Measurements from ENCODE around the gene CCDC78. TPM values are rescaled to one million over a fixed set of nuclear protein-coding genes. Genes with fewer than 3 reads are reported as not detected.
A peak's percentile ranks its signal among the peaks of the same experiment; 100 is the strongest.
"Not testable (repeated sequence)": the region's sequence is repeated elsewhere in the genome, so short reads cannot be mapped to it uniquely, and the experiment has no call there.

Gene CCDC78
- total RNA-seq, 1 experiment from 2014 or later = 0.59 TPM

- Histone ChIP-seq H3K4me3 (peak overlapping the region; percentile 99), H3K27me3 (peaks cover 2% of the 10 kb centered on the region; the same call in 1 of the 2 replicates), H3K36me3 (peaks cover 4% of the 10 kb centered on the region; the same call in 1 of the 2 replicates), H3K9me3 (no peaks in the 10 kb centered on the region)
- no peak for DNase-seq
These were observed 4.3 kb downstream of the CCDC78 start for GRCh38 chr16:721765-722540.

DNA sequence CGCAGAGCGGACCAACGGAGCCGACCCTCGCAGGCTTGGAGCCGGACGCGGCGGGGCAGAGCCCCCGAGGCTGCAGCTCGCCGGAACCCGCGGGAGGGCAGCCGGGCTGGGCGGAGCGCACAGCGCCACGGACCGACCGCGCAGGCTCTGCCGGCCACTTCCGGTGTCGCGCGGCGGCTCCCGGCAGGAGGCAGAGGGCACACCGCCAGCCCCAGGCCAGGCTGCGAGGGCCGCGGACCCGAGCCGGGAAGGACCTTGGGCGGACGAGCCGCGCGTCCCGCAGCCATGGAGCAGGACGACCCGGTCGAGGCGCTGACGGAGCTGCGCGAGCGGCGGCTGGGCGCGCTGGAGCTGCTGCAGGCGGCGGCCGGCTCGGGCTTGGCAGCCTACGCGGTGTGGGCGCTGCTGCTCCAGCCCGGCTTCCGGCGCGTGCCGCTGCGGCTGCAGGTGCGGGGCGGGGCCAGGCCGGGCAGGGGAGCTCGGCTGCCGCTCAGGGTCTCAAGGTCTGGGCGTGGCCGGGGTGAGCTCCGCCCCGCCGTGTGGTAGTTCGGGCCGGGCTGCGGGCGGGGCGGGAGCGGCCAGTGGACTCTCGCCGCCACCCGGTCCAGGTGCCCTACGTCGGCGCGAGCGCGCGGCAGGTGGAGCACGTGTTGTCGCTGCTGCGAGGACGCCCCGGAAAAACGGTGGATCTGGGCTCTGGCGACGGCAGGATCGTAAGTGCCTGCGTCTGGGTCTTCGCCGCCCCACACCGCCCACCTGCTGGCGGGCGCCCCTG, 5.1 kb downstream of the CCDC78 start, which contains the start of gene ANTKMT:
ANTKMT (plus strand) TSS at position 157 of the 775 bp plus-strand sequence; CDS start at position 286, 129 bp downstream.
- peaks cover 4% of the 10 kb centered on the region; the same call in 1 of the 2 replicates for H3K36me3 ChIP-seq
- H3K9me3 ChIP-seq = no peaks in the 10 kb centered on the region
- peak within 1 kb of the TSS; percentile 99 for H3K4me3 ChIP-seq
- DNase-seq = peak; percentile 84
- no peaks in the 10 kb centered on the region; the same call in 1 of the 2 replicates for H3K27me3 ChIP-seq

GRCh38 chr16:720447-720989, 5.7 kb downstream of the CCDC78 start:
- Histone ChIP-seq H3K9me3 (no peaks in the 10 kb centered on the region), H3K4me3 (peak overlapping the region; percentile 99), H3K36me3 (peaks cover 4% of the 10 kb centered on the region; the same call in 1 of the 2 replicates), H3K27me3 (no peaks in the 10 kb centered on the region)
- peak; percentile 72 for DNase-seq

- peak; percentile 43 for DNase-seq
- peak overlapping the region; percentile 99 for H3K4me3 ChIP-seq
- no peaks in the 10 kb centered on the region for H3K27me3 ChIP-seq
- no peaks in the 10 kb centered on the region for H3K9me3 ChIP-seq
- H3K36me3 ChIP-seq = peaks cover 4% of the 10 kb centered on the region; the same call in 1 of the 2 replicates
These were observed 6.3 kb downstream of the CCDC78 start for GRCh38 chr16:719815-720446.

- no peaks in the 10 kb centered on the region for H3K9me3 ChIP-seq
- no peaks in the 10 kb centered on the region for H3K27me3 ChIP-seq
- no peak for DNase-seq
- no peak overlapping the region for H3K4me3 ChIP-seq
- peaks cover 4% of the 10 kb centered on the region; the same call in 1 of the 2 replicates for H3K36me3 ChIP-seq
These were observed 7.3 kb downstream of the CCDC78 start for GRCh38 chr16:718922-719321.

DNA sequence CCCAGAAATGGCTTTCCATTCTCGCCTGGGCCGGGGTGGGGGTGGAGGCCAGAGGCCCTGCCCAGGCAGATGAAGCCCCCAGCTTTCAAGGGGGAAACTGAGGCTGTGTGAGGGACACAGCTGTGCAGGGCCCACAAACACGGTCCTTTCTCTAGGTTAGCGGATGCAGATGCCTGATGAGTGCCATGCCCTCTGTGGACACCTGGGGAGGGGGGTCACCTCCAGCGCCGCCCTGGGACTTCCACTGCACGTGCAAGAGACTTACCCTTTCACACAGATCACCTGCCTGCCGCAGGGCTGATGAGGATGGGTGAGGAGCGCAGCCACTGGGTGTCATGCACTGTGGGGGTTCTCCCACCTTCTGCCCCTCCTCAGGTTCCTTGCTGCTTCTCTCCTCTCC, 7.9 kb downstream of the CCDC78 start:
- no peak for DNase-seq
- no peak overlapping the region for H3K4me3 ChIP-seq
- H3K36me3 ChIP-seq = peaks cover 4% of the 10 kb centered on the region; the same call in 1 of the 2 replicates
- no peaks in the 10 kb centered on the region for H3K27me3 ChIP-seq
- H3K9me3 ChIP-seq = no peaks in the 10 kb centered on the region

DNA sequence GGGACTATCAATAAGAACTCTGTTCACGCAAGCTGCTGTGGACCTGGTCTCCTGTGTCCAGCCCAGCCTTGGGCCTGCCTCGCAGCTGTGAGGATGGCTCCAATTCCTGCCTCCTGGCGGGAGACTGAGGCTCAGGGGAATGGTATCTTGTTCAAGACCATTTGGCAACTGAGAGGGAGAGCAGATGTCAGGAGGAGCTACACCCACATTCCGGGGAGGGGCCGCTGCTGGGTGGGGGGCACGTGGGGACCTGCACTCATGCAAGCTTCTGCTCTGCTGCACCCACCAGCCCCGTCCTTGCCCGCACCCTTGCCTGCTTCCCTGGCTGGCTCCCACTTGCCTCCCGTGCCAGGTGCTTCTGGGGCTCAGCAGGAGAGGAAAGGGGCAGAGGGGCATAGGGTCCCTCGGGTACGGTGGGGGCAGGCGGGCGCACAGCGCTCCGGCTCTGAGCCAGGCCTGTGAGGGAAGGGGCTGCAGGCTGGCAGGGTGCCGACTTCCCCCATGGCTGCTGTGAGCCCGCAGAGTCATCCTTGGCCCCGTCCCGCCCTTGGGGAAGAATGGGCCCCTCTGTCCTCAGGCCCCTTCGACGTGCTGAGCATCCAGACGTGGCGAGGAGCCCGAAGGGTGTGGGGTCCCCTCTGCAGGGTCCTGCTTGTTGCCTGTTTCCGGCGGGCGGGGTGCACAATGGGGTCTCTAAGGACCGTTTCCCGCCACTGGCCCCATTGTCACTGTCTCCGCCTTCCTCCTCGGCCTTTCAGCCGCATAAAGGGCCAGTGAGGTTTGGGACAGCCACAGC, 8.6 kb downstream of the CCDC78 start:
- DNase-seq = no peak
- H3K9me3 ChIP-seq = no peaks in the 10 kb centered on the region
- H3K36me3 ChIP-seq = peaks cover under 1% of the 10 kb centered on the region; the same call in 1 of the 2 replicates
- H3K4me3 ChIP-seq = no peak overlapping the region
- no peaks in the 10 kb centered on the region for H3K27me3 ChIP-seq

GRCh38 chr16:716768-717325, 9.4 kb downstream of the CCDC78 start:
- no peak for DNase-seq
- H3K9me3 ChIP-seq = no peaks in the 10 kb centered on the region
- H3K4me3 ChIP-seq = no peak overlapping the region
- no peaks in the 10 kb centered on the region; the same call in 1 of the 2 replicates for H3K36me3 ChIP-seq
- no peaks in the 10 kb centered on the region for H3K27me3 ChIP-seq

DNA sequence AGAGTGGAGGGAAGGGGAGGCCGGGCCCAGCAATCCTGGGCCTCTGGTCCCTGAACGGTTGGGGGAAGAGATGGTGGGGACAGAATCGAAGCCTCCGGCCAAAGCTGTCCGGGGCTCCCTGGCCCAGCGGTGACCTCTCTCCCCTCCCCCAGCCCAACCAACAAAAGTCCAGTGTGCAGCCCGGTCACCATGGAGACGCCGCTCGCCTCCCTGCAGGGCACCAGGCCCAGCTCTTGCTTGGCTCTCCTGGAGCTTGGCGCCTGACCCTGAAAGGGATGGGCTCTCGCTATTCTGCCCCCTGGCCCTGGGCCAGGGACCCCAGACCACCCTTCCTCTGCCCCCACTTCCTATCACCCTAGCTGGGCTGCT, 10.1 kb downstream of the CCDC78 start:
- Histone ChIP-seq H3K9me3 (no peaks in the 10 kb centered on the region), H3K36me3 (no peaks in the 10 kb centered on the region), H3K27me3 (peaks cover 3% of the 10 kb centered on the region), H3K4me3 (peak overlapping the region; percentile 19)
- DNase-seq = peak; percentile 55

DNA sequence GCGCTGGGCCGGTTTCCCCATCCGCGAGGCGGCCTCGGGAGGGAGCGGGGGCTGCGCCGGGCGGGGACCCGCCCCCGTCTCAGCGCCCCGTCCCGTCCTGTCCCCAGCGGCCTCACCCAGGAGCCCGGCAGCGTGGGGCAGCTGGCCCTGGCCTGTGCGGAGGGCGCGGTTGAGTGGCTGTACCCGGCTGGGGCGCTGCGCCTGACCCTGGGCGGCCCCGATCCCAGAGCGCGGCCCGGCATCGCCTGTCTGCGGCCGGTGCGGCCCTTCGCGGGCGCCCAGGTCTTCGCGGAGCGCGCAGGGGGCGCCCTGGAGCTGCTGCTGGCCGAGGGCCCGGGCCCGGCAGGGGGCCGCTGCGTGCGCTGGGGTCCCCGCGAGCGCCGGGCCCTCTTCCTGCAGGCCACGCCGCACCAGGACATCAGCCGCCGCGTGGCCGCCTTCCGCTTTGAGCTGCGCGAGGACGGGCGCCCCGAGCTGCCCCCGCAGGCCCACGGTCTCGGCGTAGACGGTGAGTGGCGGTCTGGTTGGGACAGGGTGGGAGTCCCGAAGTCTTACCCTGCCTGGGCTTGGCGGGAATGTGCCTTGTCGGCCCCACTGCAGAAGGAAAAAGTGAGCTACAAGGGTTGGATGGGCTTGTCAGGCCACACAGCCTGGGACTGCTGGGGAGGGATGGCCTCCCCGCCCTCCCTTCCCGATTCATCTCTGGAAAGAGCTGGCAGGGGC, 10.6 kb downstream of the CCDC78 start:
- peaks cover 7% of the 10 kb centered on the region for H3K27me3 ChIP-seq
- peak overlapping the region; percentile 48 for H3K4me3 ChIP-seq
- H3K9me3 ChIP-seq = no peaks in the 10 kb centered on the region
- DNase-seq = no peak
- H3K36me3 ChIP-seq = no peaks in the 10 kb centered on the region

GRCh38 chr16:714558-715476, 11.4 kb downstream of the CCDC78 start, which contains the start of gene METRN:
Gene METRN (plus strand): TSS chr16:715118. CDS start chr16:715290, 172 bp downstream.
- DNase-seq = peak; percentile 92
- H3K36me3 ChIP-seq = no peaks in the 10 kb centered on the region
- peaks cover 16% of the 10 kb centered on the region for H3K27me3 ChIP-seq
- H3K9me3 ChIP-seq = no peaks in the 10 kb centered on the region
- peak within 1 kb of the TSS; percentile 48 for H3K4me3 ChIP-seq

DNA sequence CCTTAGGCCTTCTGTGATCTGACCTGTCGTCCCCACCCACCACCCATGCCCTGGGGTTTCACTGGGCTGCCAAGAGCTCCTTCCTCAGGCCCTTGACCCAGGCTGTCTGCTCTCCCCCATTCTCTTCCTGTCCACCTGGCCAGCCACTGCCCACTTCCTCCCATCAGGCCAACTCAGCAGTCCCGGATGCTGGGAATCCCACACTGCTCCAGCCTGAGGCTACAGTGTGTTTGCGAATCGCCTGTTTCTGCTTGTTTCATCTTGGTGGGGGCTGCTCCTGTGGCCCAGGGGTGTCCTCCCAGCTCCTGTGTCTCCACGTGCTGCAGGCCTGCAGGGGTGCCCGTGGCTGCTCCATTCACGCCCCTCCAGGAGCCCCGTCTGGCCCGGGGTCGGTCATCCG, 12.2 kb downstream of the CCDC78 start:
- DNase-seq = no peak
- Histone ChIP-seq H3K36me3 (no peaks in the 10 kb centered on the region), H3K4me3 (no peak overlapping the region), H3K9me3 (no peaks in the 10 kb centered on the region), H3K27me3 (peaks cover 23% of the 10 kb centered on the region)

DNA sequence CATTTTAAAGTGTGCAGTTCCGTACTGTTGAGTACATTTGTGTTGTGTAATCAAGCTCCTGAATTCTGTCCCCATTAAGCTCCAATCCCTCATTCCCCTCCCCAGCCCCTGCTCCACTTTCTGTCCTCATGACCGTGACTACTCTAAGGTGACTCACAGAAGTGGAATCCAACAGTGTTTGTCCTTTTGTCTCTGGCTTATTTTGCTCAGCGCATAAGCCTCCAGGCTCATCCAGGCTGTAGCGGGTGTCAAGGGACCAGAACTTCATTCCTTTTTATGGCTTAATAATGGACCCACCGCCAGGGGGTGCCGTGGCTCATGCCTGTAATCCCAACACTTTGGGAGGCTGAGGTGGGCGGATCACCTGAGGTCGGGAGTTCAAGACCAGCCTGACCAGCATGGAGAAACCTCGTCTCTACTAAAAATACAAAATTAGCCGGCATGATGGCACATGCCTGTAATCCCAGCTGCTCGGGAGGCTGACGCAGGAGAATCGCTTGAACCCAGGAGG, 13.4 kb downstream of the CCDC78 start:
- H3K27me3 ChIP-seq = peaks cover 36% of the 10 kb centered on the region
- not testable (repeated sequence) for H3K4me3 ChIP-seq, H3K9me3 ChIP-seq, H3K36me3 ChIP-seq
- peak; percentile 75 for DNase-seq

All from MG63 (cell line).